ENCODE measurements around the gene INPP4A.

GRCh38 chr2:98545591-98545990 lies 100.9 kb downstream of the INPP4A start:
- TF ChIP-seq CTCF (IDR thresholded peaks at IDR 0.05) (no peak), POLR2A (IDR thresholded peaks at IDR 0.05) (no peak), POLR2AphosphoS5 (IDR thresholded peaks at IDR 0.05) (no peak)
